ENCODE measurements around the gene CGREF1. TPM values are rescaled to one million over a fixed set of nuclear protein-coding genes. Genes with fewer than 3 reads are reported as not detected.

Gene CGREF1
- total RNA-seq, 2 experiments from 2014 or later: not detected

GRCh38 chr2:27086724-27087593 is 32.0 kb downstream of the CGREF1 start, which contains the start of gene KHK:
Gene KHK, plus strand, starts transcription at chr2:27086772. Its CDS starts 488 bp downstream, at chr2:27087260.
- Histone ChIP-seq H3K9me2 (ENCODE audit: insufficient read depth, low read length) (no peaks in the 10 kb centered on the region), H3K9me3 (ENCODE audit: low read length) (no peaks in the 10 kb centered on the region), H2AFZ (ENCODE audit: low read length) (peak within 1 kb of the TSS; percentile 88), H4K20me1 (ENCODE audit: insufficient read depth, low read length) (no peaks in the 10 kb centered on the region), H3K4me2 (ENCODE audit: low read length) (peak within 1 kb of the TSS; percentile 99), H3K36me3 (ENCODE audit: insufficient read depth, low read length) (no peaks in the 10 kb centered on the region), H3K4me1 (ENCODE audit: insufficient read depth, low read length, poor library complexity, severe bottlenecking) (peaks cover 39% of the 10 kb centered on the region), H3K79me2 (ENCODE audit: insufficient read depth, low read depth, low read length) (no peaks in the 10 kb centered on the region), H3K27ac (ENCODE audit: low read depth, low read length, poor library complexity, severe bottlenecking) (peak within 1 kb of the TSS; percentile 38), H3K4me3 (ENCODE audit: low read depth, low read length, poor library complexity, severe bottlenecking) (peak within 1 kb of the TSS; percentile 73)
- TSS peak; percentile 67 for BruUV-seq (replicated peaks)
- intact Hi-C loops (cut with micrococcal nuclease; ENCODE audit: unreplicated experiment): loop anchor here (1.0 to 2.0 kb wide), 5 partner anchors 16 to 126 kb away; partner anchors contain the start of genes AGBL5, ATRAID, OST4 and SLC5A6
- POLR2A ChIA-PET: interaction anchor here (0.7 to 2.0 kb wide), 9 partner anchors 9 to 216 kb away, joined by 3 to 9 read pairs (median 4); partner anchors contain the start of gene AGBL5
- CTCF ChIA-PET (ENCODE audit: unreplicated experiment): interaction anchor here (0.6 to 1.5 kb wide), 6 partner anchors 9 to 216 kb away, joined by 3 to 5 read pairs (median 3); no protein-coding TSS in a partner anchor
- TF ChIP-seq CTCF (conservative IDR thresholded peaks at IDR 0.05; ENCODE audit: low read length) (no peak; the same call in 1 of the 2 replicates), EZH2phosphoT487 (IDR thresholded peaks at IDR 0.05; ENCODE audit: borderline replicate concordance, low read depth, low read length) (no peak)
- DNase-seq (ENCODE audit: low spot score): no peak

- H3K4me3 ChIP-seq (ENCODE audit: low read depth, low read length, poor library complexity, severe bottlenecking): peak overlapping the region; percentile 73
- peak overlapping the region; percentile 88 for H2AFZ ChIP-seq (ENCODE audit: low read length)
- no peaks in the 10 kb centered on the region for H3K36me3 ChIP-seq (ENCODE audit: insufficient read depth, low read length)
- no peaks in the 10 kb centered on the region for H3K9me2 ChIP-seq (ENCODE audit: insufficient read depth, low read length)
- peak overlapping the region; percentile 98 for H3K4me2 ChIP-seq (ENCODE audit: low read length)
- H3K79me2 ChIP-seq (ENCODE audit: insufficient read depth, low read depth, low read length): no peaks in the 10 kb centered on the region
- no peak for TF ChIP-seq EZH2phosphoT487 (IDR thresholded peaks at IDR 0.05; ENCODE audit: borderline replicate concordance, low read depth, low read length)
- peak; percentile 79 for TF ChIP-seq CTCF (conservative IDR thresholded peaks at IDR 0.05; ENCODE audit: low read length)
- H3K27ac ChIP-seq (ENCODE audit: low read depth, low read length, poor library complexity, severe bottlenecking): peak overlapping the region; percentile 38
- H3K9me3 ChIP-seq (ENCODE audit: low read length): no peaks in the 10 kb centered on the region
- intact Hi-C loops (cut with micrococcal nuclease; ENCODE audit: unreplicated experiment): loop anchor here (1.0 to 2.0 kb wide), 5 partner anchors 15 to 126 kb away; partner anchors contain the start of genes AGBL5, ATRAID, OST4 and SLC5A6
- no peaks in the 10 kb centered on the region for H4K20me1 ChIP-seq (ENCODE audit: insufficient read depth, low read length)
- H3K4me1 ChIP-seq (ENCODE audit: insufficient read depth, low read length, poor library complexity, severe bottlenecking): peaks cover 46% of the 10 kb centered on the region
- BruUV-seq (replicated peaks): no TSS peak
- DNase-seq (ENCODE audit: low spot score): peak; percentile 97
- ChIA-PET POLR2A (interaction anchor here (1.1 to 2.0 kb wide), 3 partner anchors 10 to 43 kb away, joined by 3 to 9 read pairs (median 8); no protein-coding TSS in a partner anchor), CTCF (ENCODE audit: unreplicated experiment) (interaction anchor here (0.6 to 0.9 kb wide), 2 partner anchors 45 to 217 kb away, joined by 3 read pairs; no protein-coding TSS in a partner anchor)
These were observed 32.7 kb downstream of the CGREF1 start for GRCh38 chr2:27086090-27086723.
